C4-2B (cell line): ENCODE measurements around the gene CLCA2.

Experiments used
- CTCF ChIP-seq: fragments of 450-650 bp; conservative IDR thresholded peaks from 2 replicates; pipeline ENCODE4 v1.5.1; 2017; ENCODE audit warnings: mild to moderate bottlenecking
- ZFX ChIP-seq: fragments of 450-650 bp; IDR thresholded peaks from 2 replicates; pipeline ENCODE4 v1.6.1; 2017

- TF ChIP-seq CTCF (no peak), ZFX (no peak)
Measured at GRCh38 chr1:86395751-86396497, 28.0 kb upstream of the CLCA2 start, which contains the start of gene ODF2L.
